Measurements from ENCODE around the gene USP32.
"Not testable (repeated sequence)": the region's sequence is repeated elsewhere in the genome, so short reads cannot be mapped to it uniquely, and the experiment has no call there.

Gene USP32, protein sequence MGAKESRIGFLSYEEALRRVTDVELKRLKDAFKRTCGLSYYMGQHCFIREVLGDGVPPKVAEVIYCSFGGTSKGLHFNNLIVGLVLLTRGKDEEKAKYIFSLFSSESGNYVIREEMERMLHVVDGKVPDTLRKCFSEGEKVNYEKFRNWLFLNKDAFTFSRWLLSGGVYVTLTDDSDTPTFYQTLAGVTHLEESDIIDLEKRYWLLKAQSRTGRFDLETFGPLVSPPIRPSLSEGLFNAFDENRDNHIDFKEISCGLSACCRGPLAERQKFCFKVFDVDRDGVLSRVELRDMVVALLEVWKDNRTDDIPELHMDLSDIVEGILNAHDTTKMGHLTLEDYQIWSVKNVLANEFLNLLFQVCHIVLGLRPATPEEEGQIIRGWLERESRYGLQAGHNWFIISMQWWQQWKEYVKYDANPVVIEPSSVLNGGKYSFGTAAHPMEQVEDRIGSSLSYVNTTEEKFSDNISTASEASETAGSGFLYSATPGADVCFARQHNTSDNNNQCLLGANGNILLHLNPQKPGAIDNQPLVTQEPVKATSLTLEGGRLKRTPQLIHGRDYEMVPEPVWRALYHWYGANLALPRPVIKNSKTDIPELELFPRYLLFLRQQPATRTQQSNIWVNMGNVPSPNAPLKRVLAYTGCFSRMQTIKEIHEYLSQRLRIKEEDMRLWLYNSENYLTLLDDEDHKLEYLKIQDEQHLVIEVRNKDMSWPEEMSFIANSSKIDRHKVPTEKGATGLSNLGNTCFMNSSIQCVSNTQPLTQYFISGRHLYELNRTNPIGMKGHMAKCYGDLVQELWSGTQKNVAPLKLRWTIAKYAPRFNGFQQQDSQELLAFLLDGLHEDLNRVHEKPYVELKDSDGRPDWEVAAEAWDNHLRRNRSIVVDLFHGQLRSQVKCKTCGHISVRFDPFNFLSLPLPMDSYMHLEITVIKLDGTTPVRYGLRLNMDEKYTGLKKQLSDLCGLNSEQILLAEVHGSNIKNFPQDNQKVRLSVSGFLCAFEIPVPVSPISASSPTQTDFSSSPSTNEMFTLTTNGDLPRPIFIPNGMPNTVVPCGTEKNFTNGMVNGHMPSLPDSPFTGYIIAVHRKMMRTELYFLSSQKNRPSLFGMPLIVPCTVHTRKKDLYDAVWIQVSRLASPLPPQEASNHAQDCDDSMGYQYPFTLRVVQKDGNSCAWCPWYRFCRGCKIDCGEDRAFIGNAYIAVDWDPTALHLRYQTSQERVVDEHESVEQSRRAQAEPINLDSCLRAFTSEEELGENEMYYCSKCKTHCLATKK (N-terminal part only)

DNA sequence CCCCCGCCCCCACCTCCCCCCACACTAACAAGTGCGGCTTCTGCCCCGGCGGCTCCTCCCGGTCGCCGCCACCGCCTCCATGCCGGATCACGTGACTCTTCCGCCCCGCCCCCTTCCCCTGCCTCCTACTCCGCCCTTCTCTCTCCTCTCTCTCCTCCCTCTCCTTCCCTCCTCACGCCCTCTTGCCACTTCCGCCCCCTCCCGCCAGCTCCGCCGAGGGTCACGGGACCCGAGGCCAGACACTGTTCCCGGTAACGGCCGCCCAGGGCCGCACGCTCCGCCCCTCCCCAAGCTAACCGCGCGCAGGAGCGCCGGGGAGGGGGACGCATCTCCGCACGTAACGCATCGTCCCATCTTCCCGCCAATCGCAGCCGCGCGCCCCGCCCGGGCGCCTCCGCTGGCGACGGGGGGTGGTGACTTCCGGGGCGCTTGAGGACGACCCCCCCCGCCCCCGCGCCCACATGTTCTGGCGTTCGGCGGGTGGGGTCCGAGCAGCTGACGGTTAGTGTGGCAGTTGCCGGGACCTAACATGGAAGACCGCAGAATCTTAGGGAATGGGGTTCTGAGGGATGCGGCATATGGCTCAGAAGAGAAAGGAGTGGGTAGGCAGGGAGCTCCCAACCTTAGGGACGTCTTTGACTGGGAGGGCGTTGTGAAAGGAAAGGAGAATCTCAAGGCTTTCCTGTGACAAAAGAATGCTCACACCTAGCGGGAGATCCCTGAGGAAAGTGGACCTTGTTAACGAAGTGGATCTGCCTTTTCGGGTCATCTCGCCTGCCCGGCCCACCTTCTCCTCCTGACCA is at the start of gene USP32:
Gene USP32, minus strand, starts transcription at position 92 of the 803 bp plus-strand sequence. CDS start 194 bp downstream, outside the sequence.
- peak; percentile 99 for FAIRE-seq
- peak; percentile 100 for DNase-seq (ENCODE audit: low spot score)

DNA sequence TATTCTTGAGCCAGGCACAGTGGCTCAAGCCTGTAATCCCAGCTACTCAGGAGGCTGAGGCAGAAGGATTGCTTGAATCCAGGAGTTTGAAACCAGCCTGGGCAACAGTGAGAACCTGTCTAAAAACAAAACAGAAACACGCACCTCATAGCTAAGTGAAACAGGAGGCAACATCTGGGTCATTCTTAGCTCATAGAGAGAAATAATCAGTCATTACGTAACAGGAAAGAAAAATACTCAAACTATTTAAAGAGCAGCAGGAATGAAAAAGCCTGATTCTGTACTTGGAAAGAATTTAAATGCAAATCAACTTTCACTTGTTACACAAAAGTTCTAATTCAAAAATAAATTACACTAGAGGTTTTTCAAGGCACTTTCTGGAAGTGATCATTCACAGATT is 47.6 kb upstream of the USP32 start:
- DNase-seq (ENCODE audit: low spot score), result no peak
- FAIRE-seq, result no peak

DNA sequence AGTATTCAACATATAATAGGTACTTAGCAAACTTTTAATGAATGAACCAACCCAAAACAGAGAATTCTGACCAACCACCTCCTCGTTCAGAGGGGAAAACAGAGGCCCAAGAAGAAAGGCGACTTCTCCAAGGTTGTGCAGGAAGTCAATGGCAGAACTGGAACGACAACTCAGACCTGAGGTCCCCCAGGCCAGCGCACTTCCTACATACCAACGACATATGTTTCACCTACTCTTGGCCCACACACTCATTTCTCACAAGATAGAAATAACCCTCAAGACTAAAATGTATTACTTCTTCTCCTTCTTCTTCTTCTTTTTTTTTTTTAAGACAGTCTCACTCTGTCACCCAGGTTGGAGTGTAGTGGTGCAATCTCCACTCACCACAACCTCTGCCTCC is 44.7 kb upstream of the USP32 start:
- DNase-seq (ENCODE audit: low spot score), result no peak
- FAIRE-seq, result no peak

DNA sequence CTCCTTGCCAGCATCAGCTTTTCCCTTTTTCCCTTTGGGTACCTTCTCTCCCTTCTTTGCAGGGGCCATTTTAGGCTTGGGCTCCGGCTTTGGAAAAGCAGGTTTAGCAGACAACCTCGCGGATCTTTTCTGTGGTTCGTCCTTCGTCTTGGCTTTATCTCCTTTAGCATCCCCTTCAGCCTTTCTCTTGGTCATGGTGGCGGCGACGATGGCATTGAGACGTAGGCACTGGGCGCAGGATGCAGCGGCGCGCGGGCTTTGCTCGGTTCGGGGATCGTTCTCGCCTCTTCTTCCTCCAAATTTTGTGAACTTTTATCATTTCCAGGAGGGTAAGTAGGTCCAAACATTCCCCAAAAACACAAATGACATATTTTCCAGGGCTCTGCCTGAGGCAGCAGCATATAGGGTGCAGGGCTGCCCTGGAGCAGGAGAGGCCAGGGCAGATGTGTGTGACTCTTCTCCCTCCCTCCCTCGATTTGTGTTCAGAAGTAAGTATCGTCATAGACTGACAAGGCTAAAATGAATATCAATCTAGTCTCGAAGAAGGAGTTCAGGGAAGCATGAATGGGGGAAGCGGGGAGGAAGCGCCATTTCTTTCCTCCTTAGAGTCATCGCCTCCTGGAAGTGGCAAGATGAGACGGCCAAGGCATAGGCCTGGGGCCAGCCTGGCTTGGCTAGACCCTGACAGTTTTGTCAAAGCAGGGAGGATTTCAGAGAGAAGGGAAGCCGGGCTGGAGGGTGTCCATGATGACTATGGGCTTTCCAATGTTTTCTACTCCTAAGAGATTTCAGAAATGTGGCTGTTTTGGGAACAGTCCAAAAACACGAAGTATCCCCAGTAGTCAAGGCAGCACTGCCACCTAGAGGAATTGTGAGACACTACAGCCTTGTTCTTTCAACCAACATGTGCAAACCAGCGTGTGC is 43.6 kb upstream of the USP32 start:
- FAIRE-seq (peak; percentile 74), DNase-seq (ENCODE audit: low spot score) (peak; percentile 89)

DNA sequence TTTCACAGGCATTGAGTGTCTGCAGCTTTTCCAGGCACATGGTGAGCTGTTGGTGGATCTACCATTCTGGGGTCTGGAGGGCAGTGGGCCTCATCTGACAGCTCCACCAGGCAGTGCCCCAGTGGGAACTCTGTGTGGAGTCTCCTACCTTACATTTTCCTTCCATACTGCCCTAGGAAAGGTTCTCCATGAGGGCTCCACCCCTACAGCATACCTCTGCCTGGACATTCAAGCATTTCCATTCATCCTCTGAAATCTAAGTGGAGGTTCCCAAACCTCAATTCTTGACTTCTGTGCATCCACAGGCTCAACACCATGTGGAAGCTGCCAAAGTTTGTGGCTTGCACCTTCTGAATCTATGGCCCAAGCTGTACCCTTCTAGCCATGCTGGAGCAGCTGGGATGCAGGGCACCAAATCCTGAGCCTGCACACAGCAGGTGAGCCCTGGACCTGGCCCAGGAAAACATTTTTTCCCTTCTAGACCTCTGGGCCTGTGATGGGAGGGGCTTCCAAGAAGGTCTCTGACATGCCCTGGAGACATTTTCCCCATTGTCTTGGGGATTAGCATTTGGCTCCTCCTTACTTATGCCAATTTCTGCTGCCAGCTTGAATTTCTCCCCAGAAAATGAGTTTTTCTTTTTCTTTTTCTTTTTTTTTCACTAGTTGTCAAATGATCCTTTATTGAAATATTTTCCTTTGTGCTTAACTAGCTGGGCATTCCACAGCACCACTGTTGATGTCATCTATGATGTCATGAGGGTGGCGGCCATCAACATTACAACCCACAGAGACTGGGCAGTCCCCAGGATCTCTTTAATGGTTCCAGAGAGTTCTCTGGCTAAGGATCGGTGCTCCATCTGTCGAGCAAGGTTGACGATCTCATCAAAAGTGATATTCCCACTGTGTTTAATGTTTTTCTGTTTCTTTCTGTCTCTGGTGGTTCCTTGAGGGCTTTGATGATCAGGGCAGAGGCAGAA is 41.4 kb upstream of the USP32 start:
- not testable (repeated sequence) for FAIRE-seq; DNase-seq (ENCODE audit: low spot score)

DNA sequence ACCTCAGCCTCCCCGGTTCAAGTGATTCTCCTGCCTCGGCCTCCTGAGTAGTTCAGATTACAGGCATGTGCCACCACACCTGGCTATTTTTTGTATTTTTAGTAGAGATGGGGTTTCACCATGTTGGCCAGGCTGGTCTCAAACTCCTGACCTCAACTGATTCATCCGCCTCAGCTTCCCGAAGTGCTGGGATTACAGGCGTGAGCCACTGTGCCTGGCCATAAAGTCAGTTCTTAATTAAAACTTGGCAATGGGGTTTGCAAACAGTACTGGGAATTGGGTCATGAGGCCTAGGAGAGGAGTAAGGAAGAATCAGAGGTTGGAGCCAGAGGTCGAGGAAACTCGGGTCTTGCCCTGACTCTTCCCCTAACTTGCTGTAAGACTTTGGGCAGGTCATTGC is 38.6 kb upstream of the USP32 start:
- FAIRE-seq, result peak; percentile 20
- not testable (repeated sequence) for DNase-seq (ENCODE audit: low spot score)

DNA sequence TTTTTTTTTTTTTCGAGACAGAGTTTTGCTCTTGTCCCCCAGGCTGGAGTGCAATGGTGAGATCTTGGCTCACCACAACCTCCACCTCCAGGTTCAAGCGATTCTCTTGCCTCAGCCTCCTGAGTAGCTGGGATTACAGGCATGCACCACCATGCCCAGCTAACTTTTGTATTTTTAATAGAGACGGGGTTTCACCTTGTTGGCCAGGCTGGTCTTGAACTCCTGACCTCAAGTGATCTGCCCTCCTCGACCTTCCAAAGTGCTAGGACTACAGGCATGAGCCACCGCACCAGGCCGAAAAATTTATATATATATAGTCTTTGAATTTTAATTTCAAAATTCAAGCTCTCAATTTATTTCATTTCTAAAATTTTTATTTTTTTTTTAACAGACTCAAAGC is 36.6 kb upstream of the USP32 start:
- DNase-seq (ENCODE audit: low spot score); FAIRE-seq: not testable (repeated sequence)

DNA sequence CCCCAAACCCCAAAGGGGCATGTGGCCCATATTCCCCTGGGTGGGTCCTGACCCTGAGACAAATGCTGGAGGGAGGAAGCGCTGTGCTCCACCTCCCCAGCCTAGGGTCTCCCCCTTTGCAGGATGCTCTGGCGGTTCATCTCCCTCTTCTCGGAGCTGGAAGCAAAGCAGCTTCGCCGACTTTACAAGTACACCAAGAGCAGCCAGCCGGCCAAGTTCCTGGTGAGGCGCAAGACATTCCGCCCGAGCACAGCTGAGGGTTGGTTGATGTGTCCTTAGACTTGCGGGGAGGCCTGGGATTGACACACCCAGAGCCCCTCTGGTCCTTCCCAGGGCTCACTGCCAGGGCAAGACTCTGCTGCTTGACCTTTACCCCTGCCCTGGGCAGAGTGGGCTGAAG is 34.7 kb upstream of the USP32 start:
- DNase-seq (ENCODE audit: low spot score), result no peak

DNA sequence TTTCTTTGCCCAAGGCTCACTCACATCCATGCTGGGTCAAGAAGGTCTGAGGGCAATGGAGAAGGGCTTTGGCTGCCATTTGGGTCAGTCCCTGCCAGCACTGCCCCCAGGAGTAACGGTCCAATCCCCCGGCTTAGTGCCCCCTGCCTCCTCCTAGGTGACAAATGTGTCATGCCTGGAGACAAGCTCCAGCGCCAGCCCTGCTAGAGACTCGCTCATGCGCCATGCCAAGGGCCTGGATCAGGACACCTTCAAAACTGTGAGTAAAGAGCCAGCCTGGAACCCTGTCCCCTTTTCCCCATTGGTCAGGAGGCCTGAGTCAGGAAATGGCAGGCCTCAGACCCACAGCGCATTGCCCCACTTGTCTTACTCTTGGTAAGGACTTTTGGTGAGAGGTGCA is 33.7 kb upstream of the USP32 start:
- no peak for DNase-seq (ENCODE audit: low spot score)
- no peak for FAIRE-seq

More for the DNA sequence above, 34.7 kb upstream of the USP32 start:
- FAIRE-seq, result no peak

DNA sequence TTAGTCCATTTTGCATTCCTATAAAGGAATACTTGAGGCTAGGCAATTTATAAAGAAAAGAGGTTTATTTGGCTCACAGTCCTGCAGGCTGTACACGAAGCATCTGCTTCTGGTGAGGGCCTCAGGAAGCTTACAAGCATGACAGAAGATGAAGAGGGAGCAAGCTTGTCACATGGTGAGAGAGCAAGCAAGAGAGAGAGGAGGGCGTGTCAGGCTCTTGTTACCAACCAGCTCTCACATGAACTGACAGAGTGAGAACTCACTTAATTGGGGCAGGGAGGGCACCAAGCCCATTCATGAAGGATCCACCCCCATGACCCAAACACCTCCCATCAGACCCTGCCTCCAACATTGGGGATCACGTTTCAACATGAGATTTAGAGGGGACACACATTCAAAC is 31.9 kb upstream of the USP32 start:
- DNase-seq (ENCODE audit: low spot score), result no peak
- FAIRE-seq, result peak; percentile 81

DNA sequence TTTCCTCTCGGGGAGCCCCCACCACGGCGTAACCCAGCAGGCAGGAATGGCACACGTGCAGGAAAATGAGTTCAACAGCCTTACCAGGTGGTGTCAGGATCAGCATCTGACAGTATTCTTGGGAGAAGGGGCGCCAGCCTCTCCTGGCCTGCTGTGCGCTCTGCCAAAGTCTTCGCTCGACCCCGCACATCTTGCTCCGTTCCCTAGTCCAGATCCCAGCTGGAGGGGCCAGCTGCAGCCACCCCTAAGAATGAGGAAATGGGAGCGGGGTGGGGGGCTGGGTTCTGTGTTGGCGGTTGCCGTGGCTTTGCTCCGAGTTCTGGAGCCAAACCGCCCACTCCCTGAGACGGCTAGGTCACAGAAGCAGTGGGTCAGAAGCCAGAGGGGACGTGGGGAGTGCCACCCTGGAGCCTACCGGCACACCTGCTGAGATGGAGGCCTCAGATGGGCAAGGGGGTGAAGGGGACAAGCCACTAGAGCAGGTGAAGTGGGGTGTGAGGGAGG is 30.3 kb upstream of the USP32 start, which contains the start of gene CHCT1:
Gene CHCT1, plus strand, starts transcription at position 328 of the 504 bp plus-strand sequence. Its CDS starts 104 bp downstream, at position 432.
- FAIRE-seq (peak; percentile 82), DNase-seq (ENCODE audit: low spot score) (no peak)

DNA sequence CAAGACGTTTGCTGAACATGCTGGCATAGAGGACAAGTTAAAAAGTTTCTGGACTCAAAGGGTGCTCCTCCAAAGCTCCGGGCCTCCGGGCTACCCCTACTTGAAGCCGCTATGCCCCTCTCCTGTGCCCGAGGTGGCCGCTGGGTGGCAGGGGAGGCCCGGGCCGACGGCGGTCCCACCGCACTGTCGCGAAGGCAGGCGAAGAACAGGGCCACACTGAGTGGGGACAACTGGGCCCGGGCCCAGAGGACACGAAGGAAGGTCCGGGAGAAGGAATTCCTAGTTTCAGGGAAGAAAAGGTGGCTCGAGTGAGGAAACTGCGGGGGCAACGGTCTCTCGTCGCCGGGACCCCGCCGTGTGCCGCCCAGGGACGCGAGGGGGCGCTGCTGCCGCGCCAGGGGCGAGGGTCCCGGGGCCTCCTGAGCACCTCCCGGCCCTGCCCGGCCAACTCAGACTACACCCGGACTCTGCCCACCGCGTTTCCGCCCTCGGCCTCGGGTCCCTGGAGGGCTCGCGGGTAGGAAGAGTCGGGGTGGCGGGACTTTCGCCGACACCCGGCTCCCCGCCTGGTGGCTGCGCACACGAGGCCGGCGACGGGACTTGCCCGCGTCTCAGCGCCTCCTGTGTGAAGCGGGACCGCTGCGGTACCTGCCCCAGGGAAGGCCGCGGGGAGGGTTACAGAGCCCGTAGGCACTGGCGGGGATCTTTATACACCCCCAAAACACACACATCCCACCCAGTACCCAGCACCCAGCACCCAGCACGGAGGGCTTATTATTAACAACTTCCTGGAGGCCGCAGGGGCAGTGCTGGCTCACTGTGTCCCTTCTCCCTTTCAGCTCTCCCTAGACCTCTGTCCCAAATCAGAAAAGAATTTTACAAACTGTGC is 29.6 kb upstream of the USP32 start:
- FAIRE-seq (peak; percentile 87), DNase-seq (ENCODE audit: low spot score) (peak; percentile 91)

DNA sequence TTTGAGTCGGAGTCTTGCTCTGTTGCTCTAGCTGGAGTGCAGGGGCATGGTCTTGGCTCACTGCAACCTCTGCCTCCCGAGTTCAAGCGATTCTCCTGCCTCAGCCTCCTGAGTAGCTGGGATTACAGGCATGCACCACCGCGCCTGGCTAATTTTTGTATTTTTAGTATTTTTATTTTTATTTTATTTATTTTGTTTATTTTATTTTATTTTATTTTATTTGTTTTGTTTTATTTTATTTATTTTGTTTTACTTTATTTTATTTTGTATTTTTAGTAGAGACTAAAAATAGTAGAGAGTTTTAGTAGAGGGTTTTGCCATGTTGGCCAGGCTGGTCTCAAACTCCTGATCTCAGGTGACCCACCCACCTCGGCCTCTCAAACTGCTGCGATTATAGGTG is 27.9 kb upstream of the USP32 start:
- FAIRE-seq; DNase-seq (ENCODE audit: low spot score): not testable (repeated sequence)

DNA sequence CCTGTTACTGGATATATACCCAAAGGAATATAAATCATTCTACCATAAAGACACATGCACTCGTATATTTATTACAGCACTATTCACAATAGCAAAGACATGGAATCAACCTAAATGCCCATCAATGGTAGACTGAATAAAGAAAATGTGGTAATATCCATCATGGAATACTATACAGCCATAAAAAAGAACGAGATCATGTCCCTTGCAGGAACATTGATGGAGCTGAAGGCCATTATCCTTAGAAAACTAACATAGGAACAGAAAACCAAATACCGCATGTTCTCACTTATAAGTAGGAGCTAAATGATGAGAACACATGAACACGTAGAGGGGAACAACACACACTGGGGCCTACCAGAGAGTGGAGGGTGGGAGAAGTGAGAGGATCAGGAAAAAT is 27.1 kb upstream of the USP32 start:
- DNase-seq (ENCODE audit: low spot score), result not testable (repeated sequence)
- peak; percentile 76 for FAIRE-seq

DNA sequence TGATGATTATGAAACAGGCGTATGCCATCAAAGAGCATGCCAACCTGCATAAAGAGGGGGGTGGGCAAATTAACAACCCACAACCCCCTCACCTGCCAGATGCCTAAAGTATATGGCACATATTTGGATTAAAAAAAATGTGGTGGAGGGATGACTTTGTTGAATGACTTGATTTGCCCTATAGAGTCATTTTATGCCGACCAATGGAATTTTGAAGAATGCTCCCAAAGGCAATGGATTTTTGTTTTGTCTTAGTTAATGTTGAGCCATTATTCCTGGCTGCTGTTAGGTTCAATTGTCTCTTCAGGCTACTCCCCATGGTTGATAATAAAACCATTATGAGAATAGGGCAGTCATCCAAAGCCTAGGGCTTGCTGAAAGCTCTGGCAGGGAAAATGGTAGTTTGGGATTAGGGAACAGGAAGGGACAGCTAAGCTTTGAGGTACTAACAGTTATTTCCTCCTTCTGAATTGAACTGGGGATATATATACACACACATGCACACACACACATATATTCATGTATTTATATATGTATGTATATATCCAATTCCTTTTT is 24.5 kb upstream of the USP32 start:
- FAIRE-seq (no peak), DNase-seq (ENCODE audit: low spot score) (no peak)

DNA sequence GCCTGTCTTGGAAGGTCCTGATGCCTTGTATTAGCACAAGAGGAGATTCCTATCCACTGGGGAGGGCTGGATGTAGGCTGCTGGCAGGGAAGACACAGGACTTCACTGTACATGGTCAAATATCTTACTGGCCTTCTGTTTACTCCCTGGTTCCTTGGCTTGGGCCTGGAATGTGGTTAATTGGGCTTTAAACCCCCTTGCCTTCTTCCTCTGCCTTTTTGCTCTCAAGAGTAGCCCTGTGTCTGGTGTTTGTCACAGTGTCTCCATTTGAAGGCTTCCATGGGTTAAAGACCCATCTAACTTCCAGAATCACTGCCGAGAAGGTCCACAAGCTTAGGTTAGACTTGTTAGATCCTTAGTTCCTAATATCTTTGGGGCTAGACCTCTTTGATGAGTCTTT is 23.2 kb upstream of the USP32 start:
- no peak for FAIRE-seq
- no peak for DNase-seq (ENCODE audit: low spot score)

DNA sequence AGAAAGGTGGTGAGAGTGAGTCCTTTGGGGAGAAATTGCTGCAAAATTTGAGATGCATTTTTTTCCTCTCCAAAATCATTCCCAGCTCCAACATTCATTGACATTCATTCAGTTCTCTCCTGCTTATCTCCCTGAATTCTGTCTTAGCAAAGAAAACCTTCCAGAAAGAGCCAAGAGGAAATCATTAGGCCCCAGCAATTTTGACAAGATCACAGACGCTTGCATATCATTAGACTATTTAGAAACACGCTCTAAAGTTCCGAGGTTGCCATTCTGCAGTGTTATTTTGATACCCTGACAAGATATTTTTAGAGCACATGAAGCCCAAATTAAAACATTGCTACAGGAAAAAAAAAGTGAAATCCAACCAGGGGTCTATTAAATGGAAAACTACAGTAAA is 20.8 kb upstream of the USP32 start:
- no peak for DNase-seq (ENCODE audit: low spot score)
- no peak for FAIRE-seq

All from urothelium cell line (cell line).